Measurements from ENCODE around the gene EXOSC5. TPM values are rescaled to one million over a fixed set of nuclear protein-coding genes. Genes with fewer than 3 reads are reported as not detected.

Gene EXOSC5
- total and polyA plus RNA-seq, 9 of the 15 experiments (the other 6 are each of a cell fraction or from before 2014, with no cell fraction given): 10.9 to 75.5 (median 37.8) TPM

DNA sequence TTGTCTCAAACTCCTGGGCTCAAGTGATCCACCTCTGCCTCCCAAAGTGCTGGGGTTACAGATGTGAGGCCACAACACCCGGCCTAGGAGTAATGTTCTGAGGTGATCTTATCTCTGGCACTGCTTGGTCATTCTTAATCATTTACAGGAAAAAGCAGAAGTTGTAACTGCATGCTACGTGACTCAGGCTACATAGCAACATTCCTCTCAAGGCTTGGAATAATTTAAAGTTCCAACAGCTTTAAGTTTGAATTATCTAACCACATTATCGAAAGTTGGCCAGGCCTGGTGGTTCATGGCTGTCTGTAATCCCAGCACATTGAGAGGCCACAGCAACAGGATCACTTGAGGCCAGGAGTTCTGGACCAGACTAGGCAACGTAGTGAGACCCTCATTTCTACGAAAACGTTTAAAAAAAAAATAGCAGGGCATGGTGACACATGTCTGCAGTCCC is 29.3 kb downstream of the EXOSC5 start (continued):
- TF ChIP-seq HNRNPL (IDR thresholded peaks at IDR 0.05; ENCODE audit: low read depth, low read length): no peak
- 0 out of 2 replicates have a peak, but pooled peaks have one; percentile 31 for TF ChIP-seq MYC (IDR thresholded peaks at IDR 0.05; ENCODE audit: low read depth, low read length)
- no peak for TF ChIP-seq MYC (CRISPR knock-in tag; IDR thresholded peaks at IDR 0.05; ENCODE audit: borderline replicate concordance, low read depth)
- no peak for TF ChIP-seq ZNF668 (CRISPR knock-in tag; IDR thresholded peaks at IDR 0.05)
- TF ChIP-seq, protein P1, sequence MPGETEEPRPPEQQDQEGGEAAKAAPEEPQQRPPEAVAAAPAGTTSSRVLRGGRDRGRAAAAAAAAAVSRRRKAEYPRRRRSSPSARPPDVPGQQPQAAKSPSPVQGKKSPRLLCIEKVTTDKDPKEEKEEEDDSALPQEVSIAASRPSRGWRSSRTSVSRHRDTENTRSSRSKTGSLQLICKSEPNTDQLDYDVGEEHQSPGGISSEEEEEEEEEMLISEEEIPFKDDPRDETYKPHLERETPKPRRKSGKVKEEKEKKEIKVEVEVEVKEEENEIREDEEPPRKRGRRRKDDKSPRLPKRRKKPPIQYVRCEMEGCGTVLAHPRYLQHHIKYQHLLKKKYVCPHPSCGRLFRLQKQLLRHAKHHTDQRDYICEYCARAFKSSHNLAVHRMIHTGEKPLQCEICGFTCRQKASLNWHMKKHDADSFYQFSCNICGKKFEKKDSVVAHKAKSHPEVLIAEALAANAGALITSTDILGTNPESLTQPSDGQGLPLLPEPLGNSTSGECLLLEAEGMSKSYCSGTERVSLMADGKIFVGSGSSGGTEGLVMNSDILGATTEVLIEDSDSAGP (CRISPR knock-in tag; IDR thresholded peaks at IDR 0.05): 0 out of 2 replicates have a peak, but pooled peaks have one; percentile 56
- TF ChIP-seq EP300 (IDR thresholded peaks at IDR 0.05; ENCODE audit: low read length): peak; percentile 84
- TF ChIP-seq, protein P2, sequence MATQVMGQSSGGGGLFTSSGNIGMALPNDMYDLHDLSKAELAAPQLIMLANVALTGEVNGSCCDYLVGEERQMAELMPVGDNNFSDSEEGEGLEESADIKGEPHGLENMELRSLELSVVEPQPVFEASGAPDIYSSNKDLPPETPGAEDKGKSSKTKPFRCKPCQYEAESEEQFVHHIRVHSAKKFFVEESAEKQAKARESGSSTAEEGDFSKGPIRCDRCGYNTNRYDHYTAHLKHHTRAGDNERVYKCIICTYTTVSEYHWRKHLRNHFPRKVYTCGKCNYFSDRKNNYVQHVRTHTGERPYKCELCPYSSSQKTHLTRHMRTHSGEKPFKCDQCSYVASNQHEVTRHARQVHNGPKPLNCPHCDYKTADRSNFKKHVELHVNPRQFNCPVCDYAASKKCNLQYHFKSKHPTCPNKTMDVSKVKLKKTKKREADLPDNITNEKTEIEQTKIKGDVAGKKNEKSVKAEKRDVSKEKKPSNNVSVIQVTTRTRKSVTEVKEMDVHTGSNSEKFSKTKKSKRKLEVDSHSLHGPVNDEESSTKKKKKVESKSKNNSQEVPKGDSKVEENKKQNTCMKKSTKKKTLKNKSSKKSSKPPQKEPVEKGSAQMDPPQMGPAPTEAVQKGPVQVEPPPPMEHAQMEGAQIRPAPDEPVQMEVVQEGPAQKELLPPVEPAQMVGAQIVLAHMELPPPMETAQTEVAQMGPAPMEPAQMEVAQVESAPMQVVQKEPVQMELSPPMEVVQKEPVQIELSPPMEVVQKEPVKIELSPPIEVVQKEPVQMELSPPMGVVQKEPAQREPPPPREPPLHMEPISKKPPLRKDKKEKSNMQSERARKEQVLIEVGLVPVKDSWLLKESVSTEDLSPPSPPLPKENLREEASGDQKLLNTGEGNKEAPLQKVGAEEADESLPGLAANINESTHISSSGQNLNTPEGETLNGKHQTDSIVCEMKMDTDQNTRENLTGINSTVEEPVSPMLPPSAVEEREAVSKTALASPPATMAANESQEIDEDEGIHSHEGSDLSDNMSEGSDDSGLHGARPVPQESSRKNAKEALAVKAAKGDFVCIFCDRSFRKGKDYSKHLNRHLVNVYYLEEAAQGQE (IDR thresholded peaks at IDR 0.05; ENCODE audit: borderline replicate concordance): peak; percentile 19; the same call in 1 of the 2 replicates
- TF ChIP-seq, protein P2 (CRISPR knock-in tag; IDR thresholded peaks at IDR 0.05; ENCODE audit: low read depth): no peak
- peak; percentile 28; the same call in 1 of the 2 replicates for TF ChIP-seq RBFOX2 (IDR thresholded peaks at IDR 0.05; ENCODE audit: low read depth, low read length)
- TF ChIP-seq, protein P3, sequence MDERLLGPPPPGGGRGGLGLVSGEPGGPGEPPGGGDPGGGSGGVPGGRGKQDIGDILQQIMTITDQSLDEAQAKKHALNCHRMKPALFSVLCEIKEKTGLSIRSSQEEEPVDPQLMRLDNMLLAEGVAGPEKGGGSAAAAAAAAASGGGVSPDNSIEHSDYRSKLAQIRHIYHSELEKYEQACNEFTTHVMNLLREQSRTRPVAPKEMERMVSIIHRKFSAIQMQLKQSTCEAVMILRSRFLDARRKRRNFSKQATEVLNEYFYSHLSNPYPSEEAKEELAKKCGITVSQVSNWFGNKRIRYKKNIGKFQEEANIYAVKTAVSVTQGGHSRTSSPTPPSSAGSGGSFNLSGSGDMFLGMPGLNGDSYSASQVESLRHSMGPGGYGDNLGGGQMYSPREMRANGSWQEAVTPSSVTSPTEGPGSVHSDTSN (CRISPR knock-in tag; IDR thresholded peaks at IDR 0.05; ENCODE audit: low read depth): no peak
- TF ChIP-seq, protein P3 (tag; conservative IDR thresholded peaks at IDR 0.05; ENCODE audit: low read depth): peak; percentile 28; the same call in 1 of the 2 replicates
- peak; percentile 22; the same call in 1 of the 2 replicates for TF ChIP-seq TCF3 (CRISPR knock-in tag; IDR thresholded peaks at IDR 0.05)
